ENCODE measurements around the gene DCTN2.

DNA sequence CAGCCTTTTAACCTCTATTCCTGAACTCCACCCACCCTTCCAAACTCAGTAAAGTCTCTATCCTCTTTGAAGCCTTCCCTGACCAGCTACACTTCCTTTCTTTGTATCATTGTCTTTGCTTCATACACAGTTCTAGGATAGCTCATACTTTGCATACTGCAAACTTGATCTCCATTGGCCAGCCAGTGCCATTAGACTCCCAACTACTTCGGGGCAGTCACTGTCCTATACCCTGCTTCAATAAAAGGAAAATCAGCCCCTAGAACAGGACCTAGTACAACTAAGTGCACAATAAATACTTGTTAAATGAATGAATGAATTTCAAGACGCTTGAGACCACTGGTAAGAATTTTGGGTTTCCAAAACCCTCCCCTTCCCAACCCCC is 43.5 kb upstream of the DCTN2 start:
- no peak for TF ChIP-seq POLR2A (IDR thresholded peaks at IDR 0.05)
- TF ChIP-seq, protein P1, sequence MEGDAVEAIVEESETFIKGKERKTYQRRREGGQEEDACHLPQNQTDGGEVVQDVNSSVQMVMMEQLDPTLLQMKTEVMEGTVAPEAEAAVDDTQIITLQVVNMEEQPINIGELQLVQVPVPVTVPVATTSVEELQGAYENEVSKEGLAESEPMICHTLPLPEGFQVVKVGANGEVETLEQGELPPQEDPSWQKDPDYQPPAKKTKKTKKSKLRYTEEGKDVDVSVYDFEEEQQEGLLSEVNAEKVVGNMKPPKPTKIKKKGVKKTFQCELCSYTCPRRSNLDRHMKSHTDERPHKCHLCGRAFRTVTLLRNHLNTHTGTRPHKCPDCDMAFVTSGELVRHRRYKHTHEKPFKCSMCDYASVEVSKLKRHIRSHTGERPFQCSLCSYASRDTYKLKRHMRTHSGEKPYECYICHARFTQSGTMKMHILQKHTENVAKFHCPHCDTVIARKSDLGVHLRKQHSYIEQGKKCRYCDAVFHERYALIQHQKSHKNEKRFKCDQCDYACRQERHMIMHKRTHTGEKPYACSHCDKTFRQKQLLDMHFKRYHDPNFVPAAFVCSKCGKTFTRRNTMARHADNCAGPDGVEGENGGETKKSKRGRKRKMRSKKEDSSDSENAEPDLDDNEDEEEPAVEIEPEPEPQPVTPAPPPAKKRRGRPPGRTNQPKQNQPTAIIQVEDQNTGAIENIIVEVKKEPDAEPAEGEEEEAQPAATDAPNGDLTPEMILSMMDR (IDR thresholded peaks at IDR 0.05) = no peak

All from heart left ventricle (tissue), 13 donors.